CD4-positive, alpha-beta memory T cell (primary cell): ENCODE results near the gene ZNF429. TPM values are rescaled to one million over a fixed set of nuclear protein-coding genes. Genes with fewer than 3 reads are reported as not detected.
A peak's percentile ranks its signal among the peaks of the same experiment; 100 is the strongest.
"Not testable (repeated sequence)": the region's sequence is repeated elsewhere in the genome, so short reads cannot be mapped to it uniquely, and the experiment has no call there.

Experiments
- CTCF ChIA-PET: fragments of 350-600 bp; sonication (Branson Sonifier 250); formaldehyde crosslinking; loops from one replicate; lab custom pipeline; 2021; ENCODE audit warnings: inconsistent platforms; ENCODE audit not compliant: partially characterized antibody; lab: Charles Lee
- POLR2A ChIA-PET: fragments of 350-600 bp; sonication (Branson Sonifier 250); formaldehyde crosslinking; loops from one replicate; lab custom pipeline; 2021; ENCODE audit not compliant: partially characterized antibody; lab: Charles Lee
- DNase-seq, 5 donors: peaks; one replicate each; pipeline versions ENCODE4 v3.0.0 to v3.0.0-alpha.2; 2020 to 2022; ENCODE audit warnings: mixed read lengths in 1 of 5
- H3K27ac ChIP-seq: one replicate; pipeline ENCODE4 v1.7.0; 2013; ENCODE audit warnings: low read depth, low read length
- H3K27me3 ChIP-seq: 2 replicates; pipeline ENCODE4 v1.7.0; 2013; ENCODE audit warnings: mild to moderate bottlenecking, low read length, moderate library complexity; ENCODE audit not compliant: insufficient read depth
- H3K36me3 ChIP-seq: 2 replicates; pipeline ENCODE4 v1.7.0; 2013; ENCODE audit warnings: mild to moderate bottlenecking, low read length, moderate library complexity; ENCODE audit not compliant: insufficient read depth
- H3K4me1 ChIP-seq: 2 replicates; pipeline ENCODE4 v1.7.0; 2013; ENCODE audit warnings: mild to moderate bottlenecking, low read length, moderate library complexity; ENCODE audit not compliant: insufficient read depth
- H3K4me3 ChIP-seq, 2 donors: one replicate each; pipeline ENCODE4 v1.7.0; 2013; ENCODE audit warnings: low read length in 2 of 2, mild to moderate bottlenecking in 1 of 2
- H3K9me3 ChIP-seq, 2 donors: one replicate each; pipeline ENCODE4 v1.7.0; 2013; ENCODE audit warnings: low read length in 2 of 2, control low read depth in 1 of 2; ENCODE audit not compliant: control insufficient read depth in 1 of 2
- H3K27ac Mint-ChIP-seq, 7 donors: one replicate each; pipeline ENCODE4 v1.8.0; 2020 to 2021; ENCODE audit warnings: mixed read lengths in 7 of 7, mild to moderate bottlenecking in 6 of 7, inconsistent platforms in 3 of 7, moderate library complexity in 3 of 7
- H3K27me3 Mint-ChIP-seq, 2 donors: one replicate each; pipeline ENCODE4 v1.8.0; 2020 to 2021; ENCODE audit warnings: mixed read lengths in 2 of 2
- H3K36me3 Mint-ChIP-seq, 2 donors: one replicate each; pipeline ENCODE4 v1.8.0; 2020 to 2021; ENCODE audit warnings: mixed read lengths in 2 of 2, inconsistent platforms in 1 of 2, mild to moderate bottlenecking in 1 of 2
- H3K4me1 Mint-ChIP-seq, 4 donors: one replicate each; pipeline ENCODE4 v1.8.0; 2020 to 2021; ENCODE audit warnings: mixed read lengths in 4 of 4, mild to moderate bottlenecking in 1 of 4
- H3K4me3 Mint-ChIP-seq, 8 donors: one replicate each; pipeline ENCODE4 v1.8.0; 2020 to 2021; ENCODE audit warnings: mixed read lengths in 8 of 8, mild to moderate bottlenecking in 7 of 8, moderate library complexity in 6 of 8, inconsistent platforms in 3 of 8
- H3K9me3 Mint-ChIP-seq, 8 donors: one replicate each; pipeline ENCODE4 v1.8.0; 2020 to 2021; ENCODE audit warnings: mixed read lengths in 8 of 8, mild to moderate bottlenecking in 5 of 8, inconsistent platforms in 3 of 8, moderate library complexity in 1 of 8
- intact Hi-C: fragments of 100-400 bp; cut with micrococcal nuclease; formaldehyde crosslinking; loops from one replicate; pipeline ENCODE4 v1.15.1; 2023
- polyA plus RNA-seq, 2 donors: library from polyadenylated mRNA; unstranded; fragments of 300-500 nt; fragmentation: Illumina TruSeq; gene quantifications; one replicate each; pipeline ENCODE4 v1.2.3, GENCODE V29; 2021
- total RNA-seq, 2 experiments: library from RNA; stranded (reverse); gene quantifications; one replicate each; pipeline ENCODE4 v1.2.3, GENCODE V29; 2021

ZNF429 gene
- total and polyA plus RNA-seq, 4 experiments from 2014 or later = 24.7 to 32.9 (median 29.9) TPM

DNA sequence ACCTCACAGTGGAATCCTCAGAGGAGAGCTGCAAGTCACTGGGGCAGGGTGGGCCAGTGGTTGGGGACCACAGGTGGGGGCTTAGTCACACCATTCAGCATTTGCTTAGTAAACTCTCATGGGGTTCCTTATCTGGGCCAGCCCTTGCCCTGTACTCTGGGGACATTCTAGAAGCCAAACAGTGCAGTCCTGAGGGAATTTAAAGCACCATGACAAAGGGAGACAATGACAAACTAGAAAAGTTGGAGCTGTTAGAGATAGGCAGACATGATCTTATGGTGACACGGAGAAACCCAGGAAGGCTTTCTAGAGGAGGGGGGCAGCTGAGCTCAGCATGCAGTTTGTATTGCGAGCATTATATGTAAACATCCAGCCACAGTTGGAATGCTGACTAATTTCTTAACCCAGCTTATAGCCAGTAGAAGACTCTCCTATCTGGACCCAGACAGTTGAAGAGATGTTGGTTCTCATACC, 87.6 kb downstream of the ZNF429 start:
- DNase-seq = no peak
- ChIA-PET POLR2A (no interaction called here), CTCF (no interaction called here)
- peaks cover 0 to 11% (median 0%) of the 10 kb centered on the region in 8 donors for H3K9me3 Mint-ChIP-seq
- intact Hi-C loops = no loop called here
- Histone ChIP-seq H3K36me3 (no peaks in the 10 kb centered on the region), H3K9me3 (no peaks in the 10 kb centered on the region), H3K27me3 (no peaks in the 10 kb centered on the region), H3K4me3 (no peak overlapping the region), H3K27ac (no peak overlapping the region), H3K4me1 (no peaks in the 10 kb centered on the region)
- peaks cover 0 to 1% (median under 1%) of the 10 kb centered on the region in 4 donors for H3K4me1 Mint-ChIP-seq
- H3K27ac Mint-ChIP-seq = no peak overlapping the region
- no peaks in the 10 kb centered on the region for H3K36me3 Mint-ChIP-seq
- no peaks in the 10 kb centered on the region for H3K27me3 Mint-ChIP-seq
- no peak overlapping the region for H3K4me3 Mint-ChIP-seq

GRCh38 chr19:21593502-21593901, 88.1 kb downstream of the ZNF429 start:
- Mint-ChIP-seq H3K4me1 (peaks cover 0 to 1% (median under 1%) of the 10 kb centered on the region in 4 donors), H3K27ac (no peak overlapping the region), H3K27me3 (no peaks in the 10 kb centered on the region), H3K4me3 (no peak overlapping the region), H3K9me3 (peaks cover 0 to 9% (median 0%) of the 10 kb centered on the region in 8 donors), H3K36me3 (no peaks in the 10 kb centered on the region)
- no peak for DNase-seq
- no peak overlapping the region for H3K4me3 ChIP-seq
- H3K4me1 ChIP-seq = no peaks in the 10 kb centered on the region
- H3K27ac ChIP-seq = no peak overlapping the region
- intact Hi-C loops = no loop called here
- H3K27me3 ChIP-seq = no peaks in the 10 kb centered on the region
- ChIA-PET CTCF (no interaction called here), POLR2A (no interaction called here)
- H3K36me3 ChIP-seq = no peaks in the 10 kb centered on the region
- H3K9me3 ChIP-seq = no peaks in the 10 kb centered on the region

DNA sequence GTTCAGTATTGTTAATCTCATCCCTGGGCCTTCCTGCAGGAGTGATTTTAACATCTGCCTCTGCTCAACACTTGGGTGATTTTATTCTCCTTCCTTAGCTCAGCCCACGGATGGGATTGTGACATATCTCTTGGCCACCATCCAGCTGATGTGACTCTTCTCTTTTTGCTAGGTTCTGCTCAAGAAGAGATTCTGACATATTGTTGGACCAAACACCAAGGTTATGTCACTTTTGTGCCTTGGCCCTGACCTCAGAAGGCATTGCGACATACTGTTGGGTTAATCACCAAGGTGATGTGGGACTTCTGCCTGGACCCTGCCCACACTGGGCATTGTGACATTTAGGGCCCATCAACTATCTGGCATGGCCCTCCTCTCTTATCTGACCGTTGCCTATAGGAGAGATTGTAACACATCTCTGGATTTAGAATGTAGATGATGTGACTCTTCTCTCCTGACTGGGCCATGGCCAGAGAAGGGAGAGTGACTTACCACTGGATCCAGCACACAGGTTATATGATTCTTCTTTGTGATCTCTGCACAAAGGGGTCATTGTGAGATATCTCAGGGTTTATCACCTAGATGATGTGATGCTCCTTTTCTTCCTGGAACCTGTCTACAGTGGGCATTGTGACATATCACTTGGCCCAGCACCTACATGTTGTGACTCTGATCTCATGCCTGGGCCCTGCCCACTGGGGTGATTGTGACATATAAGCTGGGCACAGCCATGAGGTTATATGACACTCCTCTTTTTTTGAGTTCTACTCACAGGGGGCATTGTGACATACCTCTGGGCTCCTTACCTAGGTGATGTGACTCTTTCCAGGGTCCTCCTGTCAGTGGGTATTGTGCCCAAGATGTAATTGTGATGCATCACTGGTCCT, 88.8 kb downstream of the ZNF429 start:
- DNase-seq = no peak
- no peaks in the 10 kb centered on the region for H3K9me3 ChIP-seq
- Mint-ChIP-seq H3K36me3 (no peaks in the 10 kb centered on the region), H3K27ac (no peak overlapping the region), H3K4me1 (peaks cover 0 to 1% (median 0%) of the 10 kb centered on the region in 4 donors), H3K9me3 (peaks cover 0 to 8% (median 0%) of the 10 kb centered on the region in 8 donors), H3K27me3 (no peaks in the 10 kb centered on the region), H3K4me3 (no peak overlapping the region)
- no peak overlapping the region for H3K4me3 ChIP-seq
- intact Hi-C loops = no loop called here
- no peaks in the 10 kb centered on the region for H3K27me3 ChIP-seq
- no peaks in the 10 kb centered on the region for H3K4me1 ChIP-seq
- no peak overlapping the region for H3K27ac ChIP-seq
- CTCF ChIA-PET = no interaction called here
- POLR2A ChIA-PET = no interaction called here
- H3K36me3 ChIP-seq = no peaks in the 10 kb centered on the region

DNA sequence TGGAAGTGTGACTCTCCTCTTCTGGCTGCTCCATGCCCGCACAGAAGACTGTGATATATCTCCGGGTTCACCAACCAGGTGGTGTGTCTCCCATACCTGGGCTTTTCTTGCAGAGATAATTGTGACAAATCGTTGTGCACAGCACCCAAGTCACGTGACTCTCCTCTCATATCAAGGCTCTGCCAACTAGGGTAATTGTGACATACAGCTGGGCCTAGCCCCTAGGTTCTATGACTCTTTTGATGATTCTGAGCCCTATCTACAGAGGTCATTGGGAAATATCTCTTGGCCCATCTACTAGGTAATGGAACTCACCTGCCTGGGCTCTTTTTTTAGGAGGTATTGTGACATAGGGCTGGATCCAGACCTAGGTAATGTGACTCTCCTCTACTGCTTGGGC, 89.8 kb downstream of the ZNF429 start:
- no peaks in the 10 kb centered on the region for H3K9me3 ChIP-seq
- CTCF ChIA-PET = no interaction called here
- POLR2A ChIA-PET = no interaction called here
- DNase-seq = no peak
- no peak overlapping the region for H3K27ac ChIP-seq
- H3K27me3 Mint-ChIP-seq = no peaks in the 10 kb centered on the region
- no peak overlapping the region for H3K4me3 ChIP-seq
- H3K4me3 Mint-ChIP-seq = no peak overlapping the region
- no peaks in the 10 kb centered on the region for H3K36me3 Mint-ChIP-seq
- intact Hi-C loops = no loop called here
- H3K4me1 Mint-ChIP-seq = peaks cover 0 to 1% (median 0%) of the 10 kb centered on the region in 4 donors
- H3K27ac Mint-ChIP-seq = peak overlapping the region in 1 of 7 donors; percentile 66
- H3K27me3 ChIP-seq = no peaks in the 10 kb centered on the region
- no peaks in the 10 kb centered on the region for H3K36me3 ChIP-seq
- no peaks in the 10 kb centered on the region for H3K4me1 ChIP-seq
- H3K9me3 Mint-ChIP-seq = peaks cover 0 to 4% (median 0%) of the 10 kb centered on the region in 8 donors

DNA sequence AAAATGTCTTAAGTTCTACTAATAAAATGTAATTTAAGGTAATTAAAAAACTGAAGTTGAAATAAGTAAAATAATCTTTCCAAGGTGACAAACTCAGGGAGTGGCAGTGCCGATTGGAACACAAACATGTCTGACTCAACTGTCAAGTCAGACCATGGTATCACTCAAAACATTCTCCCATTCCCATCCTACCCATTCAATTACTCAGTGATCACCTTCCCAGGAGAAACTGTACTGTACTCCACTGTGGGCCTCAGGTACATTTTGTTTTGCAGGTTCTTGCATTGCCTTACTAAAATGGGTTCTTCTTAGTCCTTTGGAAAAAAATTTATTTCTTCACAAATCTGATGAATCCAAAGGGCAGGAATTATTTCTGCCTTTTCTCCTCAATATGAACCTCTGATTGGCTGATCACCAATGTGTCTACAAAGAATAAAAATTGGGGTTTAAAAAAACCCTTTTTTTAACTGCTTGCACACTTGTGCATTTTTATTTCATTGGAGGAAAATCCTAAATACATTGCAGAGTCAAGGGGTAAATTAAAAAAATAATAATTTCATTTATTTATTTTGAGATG, 96.8 kb downstream of the ZNF429 start:
- intact Hi-C loops = no loop called here
- CTCF ChIA-PET = no interaction called here
- H3K27me3 ChIP-seq = no peaks in the 10 kb centered on the region
- H3K9me3 ChIP-seq = no peaks in the 10 kb centered on the region
- H3K4me3 ChIP-seq = no peak overlapping the region
- H3K27me3 Mint-ChIP-seq = no peaks in the 10 kb centered on the region
- no peak overlapping the region for H3K27ac ChIP-seq
- no peaks in the 10 kb centered on the region for H3K36me3 ChIP-seq
- H3K27ac Mint-ChIP-seq = peak overlapping the region in 1 of 7 donors; percentile 76
- peaks cover 10 to 25% (median 19%) of the 10 kb centered on the region in 4 donors for H3K4me1 Mint-ChIP-seq
- POLR2A ChIA-PET = no interaction called here
- H3K36me3 Mint-ChIP-seq = no peaks in the 10 kb centered on the region
- no peak for DNase-seq
- peak overlapping the region in 1 of 8 donors; percentile 49 for H3K4me3 Mint-ChIP-seq
- peaks cover 18% of the 10 kb centered on the region for H3K4me1 ChIP-seq
- H3K9me3 Mint-ChIP-seq = peaks cover 0 to 3% (median 0%) of the 10 kb centered on the region in 8 donors

DNA sequence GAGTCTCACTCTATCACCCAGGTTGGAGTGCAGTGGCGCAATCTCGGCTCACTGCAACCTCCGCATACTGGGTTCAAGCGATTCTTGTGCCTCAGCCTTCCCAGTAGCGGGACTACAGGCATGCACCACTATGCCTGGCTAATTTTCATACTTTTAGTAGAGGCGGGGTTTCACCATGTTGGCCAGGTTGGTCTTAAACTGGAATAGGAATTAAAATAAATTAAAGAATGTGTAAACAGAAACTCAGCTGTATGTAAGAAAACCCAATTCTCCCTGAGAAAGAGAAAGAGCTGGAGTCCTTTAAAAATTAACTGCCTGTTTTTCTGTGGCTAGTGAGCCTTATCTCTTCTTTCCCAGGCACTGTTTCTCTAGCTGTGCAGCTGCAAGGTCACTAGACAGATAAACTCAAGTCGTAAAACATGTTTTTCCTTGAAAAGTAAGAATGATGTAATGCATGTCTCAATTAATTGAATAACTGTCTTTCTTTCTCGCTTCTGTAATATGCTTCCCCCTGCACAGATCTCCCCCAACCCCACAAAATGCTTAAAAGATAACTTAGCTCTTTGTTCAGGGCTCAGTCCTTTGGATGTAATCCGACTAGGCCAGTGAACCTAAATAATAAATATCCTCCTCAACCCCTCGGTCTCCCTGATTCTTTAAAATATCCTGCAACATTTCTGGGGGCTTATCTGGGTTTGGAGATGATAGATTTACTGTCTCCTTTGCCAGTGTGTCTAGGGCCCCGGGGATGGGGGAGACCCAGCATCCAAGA, 97.4 kb downstream of the ZNF429 start:
- H3K27me3 ChIP-seq, DNase-seq, CTCF ChIA-PET, H3K27me3 Mint-ChIP-seq, H3K4me3 ChIP-seq, H3K36me3 ChIP-seq, H3K36me3 Mint-ChIP-seq, H3K27ac ChIP-seq, H3K9me3 Mint-ChIP-seq, intact Hi-C loops, H3K9me3 ChIP-seq: not testable (repeated sequence)
- H3K27ac Mint-ChIP-seq = peak overlapping the region in 5 of 7 donors; percentile 13 to 76 (median 39)
- peaks cover 10 to 25% (median 19%) of the 10 kb centered on the region in 4 donors for H3K4me1 Mint-ChIP-seq
- POLR2A ChIA-PET = interaction anchor here (0.8 kb wide), 1 partner anchor 97 kb away, joined by 4 read pairs; the partner anchor contains the start of gene ZNF429
- H3K4me1 ChIP-seq = peaks cover 18% of the 10 kb centered on the region
- H3K4me3 Mint-ChIP-seq = peak overlapping the region in 2 of 8 donors; percentile 49 to 95
